ENCODE measurements around the gene SLC2A5.

GRCh38 chr1:9048551-9048950 lies 20.9 kb downstream of the SLC2A5 start:
- TF ChIP-seq CTCF (conservative IDR thresholded peaks at IDR 0.05; ENCODE audit: low read depth, low read length) (no peak), BHLHE40 (IDR thresholded peaks at IDR 0.05; ENCODE audit: low read depth, low read length) (no peak), POLR2A (IDR thresholded peaks at IDR 0.05; ENCODE audit: low read depth, low read length) (no peak), MAFK (IDR thresholded peaks at IDR 0.05; ENCODE audit: low read depth, low read length) (no peak), RFX5 (IDR thresholded peaks at IDR 0.05; ENCODE audit: low read depth, low read length) (no peak), SMC3 (IDR thresholded peaks at IDR 0.05; ENCODE audit: low read depth, low read length) (no peak), CEBPB (IDR thresholded peaks at IDR 0.05; ENCODE audit: low read depth, low read length) (no peak), MXI1 (IDR thresholded peaks at IDR 0.05; ENCODE audit: borderline replicate concordance, low read depth, low read length) (no peak), RCOR1 (IDR thresholded peaks at IDR 0.05; ENCODE audit: insufficient replicate concordance, low read length) (no peak), RAD21 (IDR thresholded peaks at IDR 0.05; ENCODE audit: low read length) (no peak), ELK1 (IDR thresholded peaks at IDR 0.05; ENCODE audit: borderline replicate concordance, low read depth, low read length) (no peak), USF2 (IDR thresholded peaks at IDR 0.05; ENCODE audit: low read depth, low read length) (no peak), CHD1 (IDR thresholded peaks at IDR 0.05; ENCODE audit: low read depth, low read length) (no peak), NFE2L2 (IDR thresholded peaks at IDR 0.05; ENCODE audit: low read depth, low read length) (no peak)
